Measurements from ENCODE around the gene HBM. TPM values are rescaled to one million over a fixed set of nuclear protein-coding genes. Genes with fewer than 3 reads are reported as not detected.

Gene HBM
- total RNA-seq, 8 experiments from 2014 or later, result not detected

Other genes with a start within 250 kb of the HBM start
- gene POLR3K, start 112.4 kb upstream of the HBM start, total RNA-seq, result 10 to 100 TPM in 4 of 8 experiments, 1 to 10 TPM in 4; 3.5 to 23.1 (median 10.3) TPM
- 10 to 100 TPM; 14.1 to 50.6 (median 33.1) TPM for gene SNRNP25, start 112.2 kb upstream of the HBM start, total RNA-seq
- 10 to 100 TPM in 5 of 8 experiments, 1 to 10 TPM in 3; 2.5 to 22.4 (median 14.1) TPM for gene RHBDF1, start 93.3 kb upstream of the HBM start, total RNA-seq
- 10 to 100 TPM; 27.1 to 91.9 (median 40.5) TPM for gene MPG, start 87.8 kb upstream of the HBM start, total RNA-seq
- 10 to 100 TPM in 2 of 8 experiments, 1 to 10 TPM in 6; 6.3 to 42.2 (median 8.7) TPM for gene NPRL3, start 27.3 kb upstream of the HBM start, total RNA-seq
- not detected for gene HBZ, start 13.3 kb upstream of the HBM start, total RNA-seq
- 1 to 10 TPM in 2 of 8 experiments, under 1 TPM in 1, not detected in 5; 0.92 to 3.2 (median 1.1) TPM for gene HBA2, start 6.9 kb downstream of the HBM start, total RNA-seq
- gene HBA1, start 10.7 kb downstream of the HBM start, total RNA-seq, result 1 to 10 TPM in 3 of 8 experiments, not detected in 5; 2.2 to 6.5 (median 3.1) TPM
- gene HBQ1, start 14.5 kb downstream of the HBM start, total RNA-seq, result 1 to 10 TPM in 6 of 8 experiments, not detected in 2; 1.3 to 8.8 (median 5.2) TPM
- gene LUC7L, start 63.5 kb downstream of the HBM start, total RNA-seq, result 100 to 1,000 TPM in 3 of 8 experiments, 10 to 100 TPM in 5; 75.5 to 188 (median 90.9) TPM
- 100 to 1,000 TPM in 1 of 8 experiments, 10 to 100 TPM in 7; 23.1 to 101 (median 50.5) TPM for gene FAM234A, start 68.8 kb downstream of the HBM start, total RNA-seq
- gene RGS11, start 110.0 kb downstream of the HBM start, total RNA-seq, result 10 to 100 TPM in 1 of 8 experiments, 1 to 10 TPM in 4, under 1 TPM in 3; 0.22 to 12.5 (median 1.7) TPM
- 10 to 100 TPM in 4 of 8 experiments, 1 to 10 TPM in 2, under 1 TPM in 2; 0.25 to 55.2 (median 8.5) TPM for gene ARHGDIG, start 114.6 kb downstream of the HBM start, total RNA-seq
- 10 to 100 TPM in 3 of 8 experiments, 1 to 10 TPM in 2, under 1 TPM in 1, not detected in 2; 0.35 to 18.5 (median 9.1) TPM for gene PDIA2, start 117.2 kb downstream of the HBM start, total RNA-seq
- gene AXIN1, start 186.7 kb downstream of the HBM start, total RNA-seq, result 10 to 100 TPM; 10.3 to 21.6 (median 15.9) TPM
- gene MRPL28, start 204.6 kb downstream of the HBM start, total RNA-seq, result 100 to 1,000 TPM in 1 of 8 experiments, 10 to 100 TPM in 7; 57.8 to 117 (median 82.2) TPM
- gene PGAP6, start 216.0 kb downstream of the HBM start, total RNA-seq, result 10 to 100 TPM; 19.2 to 82.1 (median 25.3) TPM
- 10 to 100 TPM; 24.9 to 88.9 (median 54.0) TPM for gene NME4, start 231.2 kb downstream of the HBM start, total RNA-seq
- gene DECR2, start 235.9 kb downstream of the HBM start, total RNA-seq, result 10 to 100 TPM in 6 of 8 experiments, 1 to 10 TPM in 2; 7.1 to 24.2 (median 11.8) TPM

Data from motor neuron (in vitro differentiated cells).